NCI-H2029 (cell line): ENCODE results near the gene GALR3.
"Not testable (repeated sequence)": the region's sequence is repeated elsewhere in the genome, so short reads cannot be mapped to it uniquely, and the experiment has no call there.

Experiments
- DNase-seq: peaks from one replicate; lab custom pipeline; 2025; lab: John Stamatoyannopoulos, UW

Gene GALR3, protein sequence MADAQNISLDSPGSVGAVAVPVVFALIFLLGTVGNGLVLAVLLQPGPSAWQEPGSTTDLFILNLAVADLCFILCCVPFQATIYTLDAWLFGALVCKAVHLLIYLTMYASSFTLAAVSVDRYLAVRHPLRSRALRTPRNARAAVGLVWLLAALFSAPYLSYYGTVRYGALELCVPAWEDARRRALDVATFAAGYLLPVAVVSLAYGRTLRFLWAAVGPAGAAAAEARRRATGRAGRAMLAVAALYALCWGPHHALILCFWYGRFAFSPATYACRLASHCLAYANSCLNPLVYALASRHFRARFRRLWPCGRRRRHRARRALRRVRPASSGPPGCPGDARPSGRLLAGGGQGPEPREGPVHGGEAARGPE

DNA sequence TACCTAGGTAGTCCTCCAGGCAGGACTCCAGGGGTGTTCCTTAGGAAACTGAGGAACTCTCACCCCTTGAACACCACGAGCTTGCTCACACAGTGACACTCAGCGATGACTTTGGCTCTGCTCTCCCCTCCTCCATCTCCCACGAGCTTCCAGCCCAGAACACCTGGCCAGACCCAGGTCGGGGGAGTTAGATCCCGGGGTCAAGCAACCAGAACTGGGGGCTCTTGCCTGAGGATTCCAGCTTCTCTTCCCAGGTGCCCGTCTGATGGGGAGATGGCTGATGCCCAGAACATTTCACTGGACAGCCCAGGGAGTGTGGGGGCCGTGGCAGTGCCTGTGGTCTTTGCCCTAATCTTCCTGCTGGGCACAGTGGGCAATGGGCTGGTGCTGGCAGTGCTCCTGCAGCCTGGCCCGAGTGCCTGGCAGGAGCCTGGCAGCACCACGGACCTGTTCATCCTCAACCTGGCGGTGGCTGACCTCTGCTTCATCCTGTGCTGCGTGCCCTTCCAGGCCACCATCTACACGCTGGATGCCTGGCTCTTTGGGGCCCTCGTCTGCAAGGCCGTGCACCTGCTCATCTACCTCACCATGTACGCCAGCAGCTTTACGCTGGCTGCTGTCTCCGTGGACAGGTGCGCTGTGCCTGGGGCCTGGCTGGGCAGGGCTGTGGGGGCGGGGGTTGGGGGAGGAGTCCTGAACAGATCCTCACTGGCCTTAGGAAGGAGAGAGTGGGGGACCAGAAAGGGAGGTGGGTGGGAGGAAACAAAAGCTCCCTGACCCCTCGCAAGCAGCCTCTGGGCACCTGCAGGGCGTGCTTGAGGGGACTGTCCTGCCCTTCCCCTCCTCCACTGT, at the start of gene GALR3:
Gene GALR3 (plus strand): TSS at position 249 of the 852 bp plus-strand sequence. CDS start 25 bp downstream, at position 274.
- peak; percentile 17 for DNase-seq

DNA sequence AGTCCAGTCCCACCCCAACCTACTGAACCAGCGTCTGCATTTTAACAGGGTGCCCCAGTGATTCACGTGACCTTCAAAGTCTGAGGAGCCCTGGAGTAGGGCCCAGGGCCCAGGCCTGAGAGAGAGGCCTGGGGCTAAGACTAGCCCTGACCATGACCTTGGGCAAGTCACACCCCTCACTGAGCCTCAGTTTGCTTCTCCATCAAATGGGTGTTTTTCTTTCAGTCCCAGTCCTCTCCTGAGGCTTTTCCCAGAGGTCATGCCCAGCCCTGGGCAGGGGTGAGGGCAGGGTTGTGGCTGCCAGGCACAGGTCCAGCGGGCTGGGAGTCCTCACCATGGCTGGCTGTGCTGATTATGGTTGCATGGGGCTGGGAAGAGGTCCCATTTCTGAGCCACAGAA, 48.5 kb upstream of the GALR3 start:
- DNase-seq = no peak

DNA sequence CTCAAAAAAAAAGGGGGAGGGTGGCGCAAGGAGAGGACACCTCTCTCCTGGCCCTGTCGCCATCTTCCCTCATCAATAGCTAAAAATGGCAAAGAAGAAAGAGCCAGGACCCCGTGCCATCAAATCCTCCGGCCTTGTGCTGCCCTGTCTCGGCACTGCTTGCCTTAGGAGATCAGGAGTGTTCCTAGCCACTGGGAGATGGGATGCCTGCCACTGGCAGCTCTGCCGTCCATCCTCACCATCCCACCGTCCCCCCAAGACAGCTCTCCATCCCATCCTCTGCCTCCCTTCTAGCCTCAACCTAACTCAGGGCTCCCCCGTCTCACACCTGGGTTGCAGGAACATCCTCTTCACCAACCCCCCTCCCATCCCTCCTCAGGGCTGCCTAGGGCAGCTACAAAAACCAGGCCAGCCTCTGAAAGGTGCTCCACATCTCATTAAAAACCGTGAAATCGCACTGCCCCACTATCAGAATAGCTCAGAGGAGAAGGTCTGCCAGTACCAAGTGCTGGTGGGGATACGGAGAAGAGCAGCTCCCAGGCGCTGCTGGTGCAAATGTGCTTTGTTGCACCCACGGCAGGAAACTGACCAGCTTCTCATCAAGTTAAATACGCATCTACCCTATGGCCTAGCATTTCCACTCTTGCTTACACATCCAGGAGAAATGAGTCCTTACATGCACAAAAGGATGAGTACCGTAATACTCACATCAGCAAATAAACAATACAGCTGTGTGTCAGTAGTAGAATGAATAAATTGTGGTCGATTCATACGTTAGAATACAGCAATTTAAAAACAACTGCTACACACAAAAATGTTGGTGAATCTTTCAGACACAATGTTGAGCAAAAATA, 47.2 kb upstream of the GALR3 start:
- DNase-seq = no peak

DNA sequence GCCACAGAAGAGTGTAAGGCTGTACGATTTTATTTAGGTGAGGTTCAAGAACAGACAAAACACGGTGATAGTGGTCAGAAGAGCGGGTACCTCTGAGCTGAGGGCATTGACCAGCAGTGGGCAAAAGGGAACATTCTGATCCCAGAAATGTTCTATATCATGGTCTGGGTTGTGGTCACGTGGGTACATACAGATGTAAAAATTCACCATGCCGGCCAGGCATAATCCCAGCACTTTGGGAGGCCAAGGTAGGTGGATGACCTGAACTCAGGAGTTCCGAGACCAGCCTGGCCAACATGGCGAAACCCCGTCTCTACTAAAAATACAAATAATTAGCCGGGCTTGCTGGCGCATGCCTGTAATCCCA, 46.6 kb upstream of the GALR3 start:
- no peak for DNase-seq

DNA sequence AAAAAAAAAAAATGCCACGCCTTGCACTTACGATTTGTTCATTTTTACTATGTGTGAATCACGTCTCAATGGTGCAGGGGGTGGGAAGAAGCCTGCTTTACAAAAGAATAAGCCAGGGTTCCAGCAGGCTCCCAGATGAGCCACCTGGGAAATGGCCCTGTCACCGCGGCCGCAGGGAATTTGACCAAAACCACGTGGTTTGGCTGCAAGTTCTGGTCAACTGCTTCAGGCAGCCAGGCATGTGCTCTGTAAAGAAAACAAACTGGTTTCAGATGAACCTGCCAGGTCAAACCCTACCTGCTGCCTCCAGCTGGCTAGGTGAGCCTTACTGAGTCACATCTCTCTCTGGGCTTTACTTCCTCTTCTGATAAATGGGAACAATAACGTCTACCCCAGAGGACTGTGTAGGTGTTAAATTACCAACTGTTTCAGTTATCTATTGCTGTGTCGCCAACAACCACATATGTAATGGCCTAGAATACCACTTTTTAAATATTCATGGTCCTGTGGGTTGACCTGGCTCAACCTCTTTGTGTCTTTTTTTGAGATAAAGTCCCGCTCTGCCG, 46.0 kb upstream of the GALR3 start:
- peak; percentile 80 for DNase-seq

DNA sequence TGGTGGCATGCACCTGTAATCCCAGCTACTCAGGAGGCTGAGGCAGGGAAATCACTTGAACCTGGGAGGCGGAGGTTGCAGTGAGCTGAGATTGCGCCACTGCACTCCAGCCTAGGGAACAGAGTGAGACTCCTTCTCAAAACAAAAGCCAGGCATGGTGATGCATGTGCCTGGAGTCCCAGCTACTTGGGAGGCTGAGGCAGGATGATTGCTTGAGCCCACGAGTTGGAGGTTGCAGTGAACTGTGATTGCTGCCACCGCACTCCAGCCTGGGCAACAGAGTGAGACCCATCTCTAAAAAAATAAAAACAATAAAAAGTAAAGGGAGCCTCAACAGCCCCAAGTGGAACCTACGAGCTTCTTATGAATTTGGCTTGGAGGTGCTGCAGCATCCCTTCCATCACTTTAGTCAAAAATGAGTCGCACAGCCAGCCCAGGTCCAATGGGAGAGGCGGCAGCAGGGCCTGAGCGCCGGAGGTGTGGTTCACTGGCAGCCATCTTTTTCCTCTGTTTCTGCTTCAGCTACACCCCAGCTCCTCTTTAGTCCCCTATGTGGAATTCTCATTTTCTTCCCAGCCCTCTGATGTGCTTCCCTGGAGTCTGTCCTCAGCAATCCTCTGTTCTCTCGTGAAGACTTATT, 44.7 kb upstream of the GALR3 start:
- DNase-seq = no peak

DNA sequence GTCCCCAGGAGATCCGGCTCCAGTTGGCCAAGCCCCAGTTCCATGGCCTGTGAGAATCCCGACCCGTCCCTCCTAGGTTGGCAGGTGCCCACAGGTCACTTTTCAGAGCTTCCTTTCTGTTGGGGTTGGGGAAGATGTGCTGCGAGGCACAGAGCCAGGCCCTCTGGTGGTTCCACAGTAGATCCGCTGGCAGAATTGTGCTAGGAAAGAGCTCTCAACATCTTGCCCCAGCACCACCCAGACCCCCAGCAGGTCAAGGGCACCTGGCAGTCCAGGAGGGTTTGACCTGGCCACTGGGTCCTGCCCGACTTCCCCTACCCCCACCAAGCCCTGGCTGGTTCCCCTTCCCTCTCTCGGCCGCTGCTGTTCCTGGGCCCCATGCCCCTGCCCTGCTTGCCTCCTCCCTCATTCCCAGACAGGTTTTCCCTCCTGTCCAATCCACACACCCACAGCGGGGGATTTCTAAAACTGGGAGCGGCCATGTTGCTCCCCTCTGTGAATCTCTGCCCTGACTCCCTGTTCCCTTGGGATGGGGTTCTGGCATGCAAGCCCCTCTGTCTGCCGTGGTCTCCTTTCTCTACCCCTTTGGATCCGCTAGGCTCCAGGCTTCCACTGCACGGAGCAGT, 41.6 kb upstream of the GALR3 start:
- no peak for DNase-seq

DNA sequence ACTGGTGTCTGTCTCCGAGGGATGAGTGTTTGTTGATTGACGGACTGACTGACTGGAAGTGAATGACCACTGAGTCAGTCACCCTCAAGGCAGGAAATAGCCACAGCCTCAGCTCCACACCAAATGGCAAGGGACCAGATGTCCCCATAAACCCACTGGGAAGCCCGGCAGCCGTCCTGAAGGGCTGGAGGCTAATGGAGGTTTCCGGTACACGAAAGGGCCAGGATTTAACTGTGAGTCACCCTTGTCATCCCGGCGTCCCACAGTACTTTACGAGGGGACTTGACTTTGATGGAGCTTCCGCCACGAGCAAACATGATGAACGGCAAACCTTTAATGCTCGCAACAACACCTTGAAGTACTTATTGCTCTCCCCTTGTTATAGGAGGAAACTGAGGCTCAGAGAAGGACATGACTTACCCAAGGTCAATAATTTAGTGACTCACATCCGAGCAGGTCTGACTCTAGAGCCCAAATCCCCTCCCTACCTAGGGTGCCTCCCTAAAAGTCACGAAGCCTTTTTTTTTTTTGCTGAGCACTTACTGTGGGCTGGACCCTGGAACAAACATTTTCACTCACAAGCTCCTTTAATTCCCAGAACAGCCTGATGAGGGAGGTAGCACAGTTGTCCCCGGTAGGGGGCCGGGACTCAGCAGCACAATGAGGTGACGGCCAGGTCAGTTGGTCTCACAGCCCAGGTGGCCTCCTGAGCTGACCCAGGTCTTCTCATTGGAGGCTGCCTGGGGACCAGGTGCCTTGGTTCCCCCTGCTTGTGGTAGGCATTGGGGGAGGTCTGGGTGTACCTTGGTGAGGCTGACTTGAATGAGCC, 40.6 kb upstream of the GALR3 start:
- no peak for DNase-seq

DNA sequence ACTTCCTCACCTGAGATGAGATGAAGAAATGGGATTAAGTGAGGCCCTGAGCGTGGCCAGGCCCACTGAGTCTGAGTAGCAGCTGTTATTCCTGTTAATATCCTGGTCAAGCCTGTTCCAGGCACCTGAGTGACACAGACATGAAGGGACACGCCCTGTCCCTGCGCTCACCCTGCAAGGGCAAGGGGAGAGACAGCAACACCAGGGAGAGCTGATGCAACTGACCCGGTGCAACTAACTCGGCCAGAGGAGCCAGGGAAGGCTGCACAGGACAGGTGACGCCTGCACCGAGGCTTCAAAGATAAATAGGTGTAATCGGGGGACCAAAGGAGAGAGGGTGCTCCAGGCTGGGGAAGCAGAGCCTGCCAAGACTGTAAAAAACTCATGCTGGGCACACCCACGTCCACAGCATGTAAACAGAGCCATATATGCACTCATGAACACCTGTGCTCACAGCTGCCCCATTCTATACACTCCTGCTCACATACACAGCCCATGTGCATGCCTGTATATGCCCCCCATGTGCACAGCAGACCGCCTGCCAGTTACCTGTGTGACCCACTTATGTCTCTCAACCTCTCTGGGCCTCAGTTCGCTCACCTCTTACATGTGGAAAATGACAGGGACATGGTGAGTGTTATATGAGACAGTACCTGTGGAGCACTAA, 38.2 kb upstream of the GALR3 start:
- DNase-seq = no peak

DNA sequence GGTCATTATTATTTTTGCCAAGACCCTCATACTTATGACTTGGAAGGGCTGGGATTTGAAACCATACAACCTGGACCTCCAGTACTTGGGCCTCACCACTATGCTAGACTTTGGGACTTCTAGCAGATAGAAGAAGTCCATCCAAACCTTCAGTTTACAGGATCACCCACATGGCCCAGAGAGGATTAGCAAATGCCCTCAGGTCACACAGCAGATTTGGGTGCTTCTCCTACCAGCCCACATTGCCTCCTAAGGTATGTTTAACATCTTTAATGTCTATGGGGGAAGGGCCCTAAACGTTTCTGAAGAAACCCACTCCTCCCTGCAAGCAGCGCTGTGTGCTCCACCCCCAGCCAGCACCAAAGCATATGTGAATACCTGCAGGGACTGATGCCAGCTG, 32.9 kb upstream of the GALR3 start:
- no peak for DNase-seq

DNA sequence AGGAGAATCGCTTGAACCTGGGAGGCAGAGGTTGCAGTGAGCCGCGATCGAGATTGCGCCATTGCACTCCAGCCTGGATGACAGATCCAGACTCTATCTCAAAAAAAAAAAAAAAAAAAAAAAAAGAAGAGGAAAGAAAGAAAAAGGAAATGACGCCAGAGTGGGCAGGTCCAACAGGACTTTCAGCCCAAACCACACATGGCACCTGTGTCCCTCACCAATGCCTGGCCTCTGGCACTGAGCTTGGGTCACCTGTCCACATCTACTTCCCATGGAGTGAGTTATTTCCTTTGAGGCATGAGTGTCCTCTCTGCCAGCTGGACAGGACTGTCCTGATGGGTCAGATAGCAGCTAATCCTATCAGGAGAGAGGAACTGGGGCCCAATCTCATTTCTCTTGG, 30.7 kb upstream of the GALR3 start:
- no peak for DNase-seq

DNA sequence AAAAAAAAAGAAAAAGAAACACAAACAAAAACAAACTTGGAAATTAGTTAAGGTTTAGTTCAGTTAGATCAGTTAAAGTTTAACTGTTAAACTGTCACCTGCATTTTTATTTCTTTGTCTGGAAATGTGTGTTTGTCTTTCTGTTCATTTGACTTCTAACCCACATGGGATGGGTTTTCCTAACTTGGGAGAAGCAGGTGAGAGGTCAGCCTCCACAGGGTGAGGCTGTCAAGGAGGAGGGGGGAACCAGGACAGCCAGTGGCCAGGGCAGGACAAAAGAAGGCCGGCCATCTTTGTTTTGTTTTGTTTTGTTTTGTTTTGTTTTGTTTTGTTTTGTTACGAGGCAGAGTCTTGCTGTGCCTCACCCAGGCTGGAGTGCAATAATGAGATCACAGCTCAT, 28.8 kb upstream of the GALR3 start:
- no peak for DNase-seq

DNA sequence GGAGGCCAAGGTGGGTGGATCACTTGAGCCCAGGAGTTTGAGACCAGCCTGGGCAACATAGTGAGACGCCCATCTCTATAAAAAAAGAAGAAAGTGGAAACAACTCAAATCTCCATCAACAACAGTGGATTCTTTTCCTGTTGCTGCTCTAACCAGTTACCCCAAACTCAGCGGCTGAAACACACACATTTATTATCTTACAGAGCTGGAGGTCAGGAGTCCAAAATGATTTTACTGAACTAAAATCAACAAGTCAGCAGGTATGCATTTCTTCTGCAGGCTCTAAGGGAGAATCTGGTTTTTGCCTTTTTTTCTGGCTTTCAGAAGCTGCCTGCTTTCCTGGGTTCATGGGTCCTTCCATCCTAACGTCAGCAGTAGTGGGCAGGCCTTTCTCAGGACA, 27.1 kb upstream of the GALR3 start:
- DNase-seq = no peak

DNA sequence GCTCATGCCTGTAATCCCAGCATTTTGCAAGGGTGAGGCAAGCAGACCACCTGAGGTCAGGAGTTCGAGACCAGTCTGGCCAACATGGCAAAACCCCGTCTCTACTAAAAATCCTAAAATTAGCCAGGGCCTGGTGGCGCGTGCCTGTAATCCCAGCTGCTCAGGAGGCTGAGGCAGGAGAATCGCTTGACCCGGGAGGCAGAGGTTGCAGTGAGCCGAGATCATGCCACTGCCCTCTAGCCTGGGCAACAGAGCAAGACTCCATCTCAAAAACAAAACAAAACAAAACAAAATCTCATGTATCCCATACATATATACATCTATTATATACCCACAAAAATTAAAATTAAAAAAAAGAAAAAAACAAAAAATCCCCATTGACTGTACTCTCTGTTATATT, 25.9 kb upstream of the GALR3 start:
- not testable (repeated sequence) for DNase-seq

DNA sequence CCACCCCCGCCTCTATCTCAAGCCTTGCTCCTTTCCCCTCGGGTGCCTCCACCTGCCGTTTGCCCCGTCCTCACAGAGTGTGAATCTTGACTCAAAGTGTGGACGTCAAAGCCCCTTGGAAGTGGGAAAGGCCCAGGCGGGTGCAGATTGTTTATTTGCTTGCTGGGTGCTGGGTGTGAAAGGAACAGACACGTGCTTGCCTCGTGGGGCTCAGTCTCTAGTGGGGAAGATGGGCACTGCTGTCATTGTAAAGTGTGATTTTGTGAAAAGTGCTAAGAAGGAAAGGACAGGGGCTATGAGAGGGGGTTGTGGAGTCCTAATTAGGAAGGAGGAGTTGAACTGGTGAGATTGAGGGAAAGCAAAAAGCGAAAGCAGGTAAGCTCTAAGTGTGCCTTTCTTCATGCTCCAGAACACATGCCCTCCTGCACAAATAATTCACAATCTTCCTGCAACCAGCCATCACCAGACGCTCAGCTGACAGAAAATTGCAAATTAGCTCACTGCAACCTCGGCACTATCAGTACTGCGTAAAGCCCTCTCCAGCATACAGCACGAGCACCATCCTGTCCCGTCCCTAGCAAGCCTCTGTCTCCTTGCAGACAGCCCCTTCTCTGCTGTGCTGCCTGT, 25.2 kb upstream of the GALR3 start:
- DNase-seq = no peak

DNA sequence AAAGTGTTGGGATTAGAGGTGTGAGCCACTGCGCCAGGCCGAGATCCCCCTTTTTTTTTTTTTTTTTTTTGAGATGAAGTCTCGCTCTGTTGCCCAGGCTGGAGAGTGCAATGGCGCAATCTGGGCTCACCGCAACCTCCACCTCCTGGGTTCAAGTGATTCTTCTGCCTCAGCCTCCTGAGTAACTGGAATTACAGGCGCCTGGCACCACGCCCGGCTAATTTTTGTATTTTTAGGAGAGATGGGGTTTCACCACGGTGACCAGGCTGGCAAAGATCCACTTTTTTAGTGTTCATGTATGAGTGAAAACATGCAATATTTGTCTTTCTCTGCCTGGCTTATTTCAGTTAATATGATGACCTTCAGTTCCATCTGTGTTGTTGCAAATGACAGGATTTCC, 23.2 kb upstream of the GALR3 start:
- DNase-seq = peak; percentile 53

DNA sequence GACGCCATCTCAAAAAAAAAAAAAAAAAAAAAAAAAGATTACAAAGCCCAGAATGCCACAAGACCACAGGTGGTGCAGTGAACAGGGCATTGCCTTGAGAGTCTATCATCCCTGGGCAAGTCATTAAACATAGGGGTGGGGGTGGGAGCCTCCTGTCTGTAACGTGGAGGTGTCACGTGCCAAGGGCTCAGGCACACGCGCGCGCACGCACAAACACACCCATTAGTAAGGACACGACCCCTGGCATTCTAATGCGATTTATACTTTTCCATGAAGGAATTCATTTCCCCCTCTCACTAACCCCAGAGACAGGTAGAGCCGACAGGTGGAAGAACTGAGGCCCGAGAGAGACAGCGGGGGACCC, 21.3 kb upstream of the GALR3 start:
- peak; percentile 42 for DNase-seq

DNA sequence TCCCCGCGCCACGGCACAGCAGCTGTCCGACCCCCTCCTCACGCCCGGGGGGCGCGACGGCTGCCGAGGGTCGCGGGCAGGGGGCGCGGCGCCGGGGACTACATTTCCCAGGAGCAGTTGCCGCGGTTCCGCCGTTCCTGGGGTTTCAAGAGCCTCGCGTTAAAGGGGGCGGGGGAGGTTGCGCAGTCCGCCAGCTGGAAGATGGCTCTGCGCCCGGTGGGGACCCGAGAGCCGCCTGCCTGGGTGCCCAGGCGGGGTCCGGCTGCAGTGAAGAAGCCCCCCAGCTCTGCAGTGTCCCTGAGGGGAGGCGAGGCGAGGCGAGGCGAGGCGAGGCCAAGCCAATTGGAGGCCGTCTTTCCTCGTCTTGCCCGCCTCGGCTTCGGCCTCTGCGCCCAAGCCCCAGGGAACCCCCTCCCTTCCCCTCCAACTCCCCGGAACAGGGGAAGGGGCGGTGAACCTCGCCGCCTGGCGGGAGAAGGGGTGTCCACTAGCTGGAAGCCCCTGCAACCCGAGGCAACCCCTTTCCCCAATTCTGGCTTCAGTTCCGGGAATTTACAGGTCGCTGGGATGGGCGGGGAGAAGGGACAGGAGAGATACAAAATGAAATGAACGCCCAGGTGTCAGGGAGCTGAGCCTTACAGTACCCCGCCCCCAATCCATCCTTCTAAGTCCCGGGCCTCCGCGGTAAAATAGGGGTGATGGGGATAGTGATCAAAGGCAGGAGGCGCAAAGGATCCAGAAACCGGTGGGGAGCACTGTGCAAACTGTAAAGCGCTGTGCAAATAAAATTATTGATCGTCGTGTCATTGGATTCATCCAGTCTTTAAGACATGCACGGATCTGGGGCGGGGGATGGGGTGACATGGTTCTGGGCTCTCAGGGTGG, 20.6 kb upstream of the GALR3 start:
- DNase-seq = peak; percentile 34
